OCI-LY3 (cell line): ENCODE results near the gene PRKAR1A.

ENCODE experiments used
- H2AFZ ChIP-seq: fragments of 200-600, 300-600 bp; shearing (Covaris generic); 2 replicates; pipeline ENCODE4 v1.6.0; 2014; ENCODE audit warnings: antibody characterized with exemption, low read depth, low read length
- H3K27ac ChIP-seq: fragments of 200-600, 300-600 bp; sonication (generic); 2 replicates; pipeline ENCODE4 v1.5.1; 2014; ENCODE audit warnings: mild to moderate bottlenecking, low read length, moderate library complexity, mixed read lengths
- H3K27me3 ChIP-seq: fragments of 200-600, 300-600 bp; sonication (generic); 2 replicates; pipeline ENCODE4 v1.6.1; 2014; ENCODE audit warnings: low read depth, low read length, mixed read lengths
- H3K36me3 ChIP-seq: fragments of 200-600, 300-600 bp; sonication (generic); replicated peaks from 2 replicates; pipeline ENCODE3; 2014; ENCODE audit warnings: low read depth, low read length, mixed read lengths
- H3K4me1 ChIP-seq: fragments of 300-600, 200-600 bp; sonication (generic); 2 replicates; pipeline ENCODE4 v1.6.1; 2014; ENCODE audit warnings: low read length, mixed read lengths
- H3K4me2 ChIP-seq: fragments of 200-600, 300-600 bp; sonication (generic); 2 replicates; pipeline ENCODE4 v1.6.1; 2014; ENCODE audit warnings: low read length, mixed read lengths
- H3K4me3 ChIP-seq: fragments of 300-600, 200-600 bp; sonication (generic); 2 replicates; pipeline ENCODE4 v1.5.1; 2014; ENCODE audit warnings: antibody characterized with exemption, mild to moderate bottlenecking, low read length, moderate library complexity
- H3K79me2 ChIP-seq: fragments of 300-600, 200-600 bp; shearing (Covaris generic); 2 replicates; pipeline ENCODE4 v1.6.1; 2014; ENCODE audit warnings: mild to moderate bottlenecking, low read length, mixed read lengths
- H3K9ac ChIP-seq: fragments of 300-600, 200-600 bp; shearing (Covaris generic); 2 replicates; pipeline ENCODE4 v1.6.0; 2014; ENCODE audit warnings: mild to moderate bottlenecking, low read length, moderate library complexity
- H3K9me3 ChIP-seq: fragments of 200-600, 300-600 bp; shearing (Covaris generic); 2 replicates; pipeline ENCODE4 v1.6.1; 2014; ENCODE audit warnings: low read length, mixed read lengths; ENCODE audit not compliant: insufficient read depth
- H4K20me1 ChIP-seq: fragments of 200-600, 300-600 bp; sonication (generic); 2 replicates; pipeline ENCODE4 v1.6.1; 2016; ENCODE audit warnings: low read length, mixed read lengths; ENCODE audit not compliant: insufficient read depth
- CTCF ChIP-seq: fragments of 200-600, 300-600 bp; sonication (generic); IDR thresholded peaks from 2 replicates; pipeline ENCODE4 v1.5.1; 2014; ENCODE audit warnings: antibody characterized with exemption, low read length, low read depth
- EZH2phosphoT487 ChIP-seq: fragments of 200-600 bp; shearing (Covaris generic); IDR thresholded peaks from 2 replicates; pipeline ENCODE4 v1.6.1; 2018; ENCODE audit warnings: antibody characterized with exemption, mixed run types, low read depth

The PRKAR1A gene

GRCh38 chr17:68569346-68569745, 57.1 kb downstream of the PRKAR1A start:
- Histone ChIP-seq H2AFZ (no peak overlapping the region), H3K27ac (no peak overlapping the region), H3K9ac (no peak overlapping the region), H3K9me3 (no peaks in the 10 kb centered on the region), H3K36me3 (no peaks in the 10 kb centered on the region), H3K4me2 (no peak overlapping the region), H4K20me1 (no peaks in the 10 kb centered on the region), H3K79me2 (no peaks in the 10 kb centered on the region), H3K4me3 (no peak overlapping the region), H3K27me3 (peaks cover 9% of the 10 kb centered on the region; the same call in 1 of the 2 replicates), H3K4me1 (no peaks in the 10 kb centered on the region)
- TF ChIP-seq EZH2phosphoT487 (no peak), CTCF (no peak)

DNA sequence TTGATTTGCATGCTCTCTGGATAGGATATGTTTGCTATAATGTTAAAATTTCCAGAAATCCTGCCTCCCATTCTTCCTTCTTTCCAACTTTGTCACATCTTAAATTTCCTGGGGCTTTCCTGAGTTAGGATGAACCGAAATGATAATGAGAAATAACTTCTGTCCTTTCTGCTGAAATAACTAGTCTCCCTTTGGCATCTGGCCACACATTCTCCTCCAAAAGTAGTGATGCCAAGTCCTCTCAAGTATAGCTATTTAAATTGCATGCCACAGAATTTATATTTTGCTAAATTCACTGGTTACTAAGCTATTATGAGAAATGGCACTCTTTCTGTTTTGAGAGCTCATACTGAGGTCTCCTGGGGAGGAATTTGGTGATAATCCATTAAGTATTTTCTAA, 58.3 kb downstream of the PRKAR1A start:
- H3K27ac ChIP-seq: no peak overlapping the region
- no peak overlapping the region for H3K9ac ChIP-seq
- H4K20me1 ChIP-seq: no peaks in the 10 kb centered on the region
- H3K9me3 ChIP-seq: no peaks in the 10 kb centered on the region
- no peaks in the 10 kb centered on the region for H3K36me3 ChIP-seq
- H3K79me2 ChIP-seq: no peaks in the 10 kb centered on the region
- H3K4me2 ChIP-seq: no peak overlapping the region
- H3K4me3 ChIP-seq: no peak overlapping the region
- H2AFZ ChIP-seq: no peak overlapping the region
- peaks cover 8% of the 10 kb centered on the region; the same call in 1 of the 2 replicates for H3K27me3 ChIP-seq
- no peaks in the 10 kb centered on the region for H3K4me1 ChIP-seq
- TF ChIP-seq CTCF (no peak), EZH2phosphoT487 (no peak)

DNA sequence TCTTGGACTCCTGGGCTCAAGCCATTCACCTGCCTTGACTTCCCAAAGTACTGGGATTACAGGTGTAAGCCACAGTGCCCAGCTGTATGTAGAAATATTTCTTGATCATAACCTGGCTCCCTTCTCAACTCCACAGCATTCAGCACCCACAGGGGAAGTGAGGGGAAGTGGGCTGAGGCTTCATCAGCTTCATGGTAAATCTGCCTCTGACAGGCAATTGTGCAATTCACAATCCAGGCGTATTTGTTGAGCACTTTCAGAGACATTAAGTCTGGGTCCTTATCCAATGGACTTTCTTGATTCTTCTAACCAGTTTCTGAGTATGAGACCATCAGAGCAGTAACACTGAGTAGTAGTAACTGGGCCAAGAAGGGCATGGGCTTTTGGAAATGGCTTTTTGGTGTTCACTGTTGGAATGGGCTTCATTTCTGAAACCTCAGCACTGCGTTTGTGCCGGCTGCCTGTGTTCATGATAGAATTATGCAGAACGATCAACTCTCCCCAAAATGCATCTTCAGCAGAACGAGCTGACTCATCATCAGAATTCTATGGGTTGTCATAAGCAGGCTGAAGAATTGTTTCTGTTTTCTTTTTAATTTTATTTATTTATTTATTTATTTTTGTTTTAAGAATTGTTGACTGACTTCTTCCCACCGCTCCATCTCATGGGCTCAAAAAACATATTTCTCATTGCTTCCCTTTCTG, 60.1 kb downstream of the PRKAR1A start:
- H3K4me2 ChIP-seq: no peak overlapping the region
- no peak overlapping the region for H3K9ac ChIP-seq
- no peak overlapping the region for H2AFZ ChIP-seq
- no peaks in the 10 kb centered on the region for H3K36me3 ChIP-seq
- H3K27ac ChIP-seq: no peak overlapping the region
- H3K79me2 ChIP-seq: no peaks in the 10 kb centered on the region
- TF ChIP-seq EZH2phosphoT487 (no peak), CTCF (no peak)
- no peak overlapping the region for H3K4me3 ChIP-seq
- no peaks in the 10 kb centered on the region for H3K4me1 ChIP-seq
- H3K27me3 ChIP-seq: peaks cover 8% of the 10 kb centered on the region; the same call in 1 of the 2 replicates
- H4K20me1 ChIP-seq: no peaks in the 10 kb centered on the region
- no peaks in the 10 kb centered on the region for H3K9me3 ChIP-seq

DNA sequence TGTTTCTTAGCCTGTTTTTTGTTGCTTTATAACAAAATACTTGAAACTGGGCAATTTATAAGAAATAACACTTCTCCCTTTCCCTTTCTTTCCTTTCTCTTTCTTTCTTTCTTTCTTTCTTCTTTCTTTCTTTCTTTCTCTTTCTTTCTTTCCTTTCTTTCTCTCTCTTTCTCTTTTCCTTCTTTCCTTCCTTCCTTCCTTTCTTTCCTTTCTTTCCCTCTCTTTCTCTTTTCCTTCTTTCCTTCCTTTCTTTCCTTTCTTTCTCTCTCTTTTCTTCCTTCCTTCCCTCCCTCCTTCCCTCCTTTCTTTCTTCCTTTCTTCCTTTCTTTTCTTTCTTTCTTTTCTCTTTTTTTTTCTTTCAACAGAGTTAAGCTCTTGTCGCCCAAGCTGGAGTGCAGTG, 61.1 kb downstream of the PRKAR1A start:
- Histone ChIP-seq H3K4me1 (no peaks in the 10 kb centered on the region), H3K4me2 (no peak overlapping the region), H3K27ac (no peak overlapping the region), H3K4me3 (no peak overlapping the region), H3K36me3 (no peaks in the 10 kb centered on the region), H3K9me3 (no peaks in the 10 kb centered on the region), H3K9ac (no peak overlapping the region), H3K27me3 (peaks cover 8% of the 10 kb centered on the region; the same call in 1 of the 2 replicates), H2AFZ (no peak overlapping the region), H3K79me2 (no peaks in the 10 kb centered on the region), H4K20me1 (no peaks in the 10 kb centered on the region)
- TF ChIP-seq CTCF: no peak
- TF ChIP-seq EZH2phosphoT487: no peak
